NB4 (cell line): ENCODE data around the gene GRIN3B.

Experiments used
- CTCF ChIP-seq: IDR thresholded peaks from one replicate; pipeline ENCODE4 v1.5.1; 2012; ENCODE audit warnings: low read depth, low read length
- MAX ChIP-seq: IDR thresholded peaks from 2 replicates; pipeline ENCODE4 v1.6.1; 2011; ENCODE audit warnings: low read depth, low read length
- MYC ChIP-seq: IDR thresholded peaks from 2 replicates; pipeline ENCODE4 v1.6.1; 2011; ENCODE audit warnings: low read depth, low read length
- POLR2A ChIP-seq: IDR thresholded peaks from 2 replicates; pipeline ENCODE4 v1.6.1; 2011; ENCODE audit warnings: mild to moderate bottlenecking; ENCODE audit not compliant: insufficient read length; ENCODE audit errors: extremely low read depth

DNA sequence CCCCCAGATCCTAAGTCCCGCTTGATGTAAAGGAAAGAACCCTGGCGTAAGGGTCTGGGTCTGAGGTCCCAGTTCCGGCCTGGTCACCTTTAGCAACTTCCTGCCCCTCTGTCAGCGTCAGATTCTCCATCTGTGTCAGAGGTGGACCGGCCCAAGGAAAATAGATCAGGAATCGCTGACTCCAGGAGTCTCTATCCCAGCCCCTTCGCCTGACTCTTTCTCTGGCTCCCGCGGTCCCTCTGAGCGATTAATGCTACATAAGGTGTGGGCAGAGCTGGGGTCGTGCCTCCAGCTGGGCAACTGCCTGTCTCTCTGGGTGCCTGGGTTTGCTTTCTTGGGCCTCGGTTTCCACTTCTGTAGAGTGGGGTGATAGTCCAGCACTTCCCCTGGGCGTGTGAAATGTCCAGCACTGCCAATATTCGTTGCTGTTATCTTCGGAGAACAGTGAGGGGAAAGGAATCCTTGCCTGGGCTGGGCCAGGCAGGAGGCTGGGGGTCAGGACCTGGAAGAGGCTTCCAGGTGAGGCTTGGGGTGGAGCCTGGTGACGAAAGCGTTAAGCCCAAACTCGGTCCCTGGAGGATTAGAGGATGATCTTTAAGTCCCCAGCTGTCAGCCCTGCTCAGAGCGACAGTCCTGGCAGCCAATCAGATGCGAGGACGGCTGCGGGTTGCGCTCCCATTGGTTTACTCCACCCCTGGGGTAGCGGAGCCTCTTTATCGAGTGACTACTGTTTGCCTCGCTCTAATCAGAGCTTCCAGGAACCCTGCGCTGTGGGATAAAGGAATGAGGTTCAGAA lies 40.5 kb downstream of the GRIN3B start:
- TF ChIP-seq CTCF (no peak), POLR2A (no peak), MYC (no peak), MAX (no peak)
